Osteocyte (in vitro differentiated cells): ENCODE data around the gene RHCG. TPM values are rescaled to one million over a fixed set of nuclear protein-coding genes. Genes with fewer than 3 reads are reported as not detected.
A peak's percentile ranks its signal among the peaks of the same experiment; 100 is the strongest.

Experiments
- DNase-seq: peaks from one replicate; pipeline ENCODE4 v3.0.0; 2021; ENCODE audit warnings: mixed read lengths; ENCODE audit not compliant: unreplicated experiment; ENCODE audit errors: extremely low spot score
- H3K27ac Mint-ChIP-seq: one replicate; pipeline ENCODE4 v1.8.0; 2021; ENCODE audit warnings: mild to moderate bottlenecking, mixed read lengths; ENCODE audit not compliant: unreplicated experiment
- H3K27me3 Mint-ChIP-seq: one replicate; pipeline ENCODE4 v1.8.0; 2021; ENCODE audit warnings: mixed read lengths; ENCODE audit not compliant: unreplicated experiment
- H3K36me3 Mint-ChIP-seq: one replicate; pipeline ENCODE4 v1.8.0; 2021; ENCODE audit warnings: mixed read lengths; ENCODE audit not compliant: unreplicated experiment
- H3K4me1 Mint-ChIP-seq: one replicate; pipeline ENCODE4 v1.8.0; 2021; ENCODE audit warnings: mixed read lengths; ENCODE audit not compliant: unreplicated experiment
- H3K4me3 Mint-ChIP-seq: one replicate; pipeline ENCODE4 v1.8.0; 2021; ENCODE audit warnings: mild to moderate bottlenecking, moderate library complexity, mixed read lengths; ENCODE audit not compliant: unreplicated experiment
- H3K9me3 Mint-ChIP-seq: one replicate; pipeline ENCODE4 v1.8.0; 2021; ENCODE audit warnings: mixed read lengths; ENCODE audit not compliant: unreplicated experiment
- CTCF ChIP-seq: fragments of 200-600 bp; sonication (generic); IDR thresholded peaks from 2 replicates; pipeline ENCODE4 v1.5.0; 2021; ENCODE audit warnings: antibody characterized with exemption, mild to moderate bottlenecking, moderate library complexity
- total RNA-seq: library from RNA; stranded (reverse); gene quantifications from 2 replicates; pipeline ENCODE4 v1.2.1, GENCODE V29; 2021

The RHCG gene
- total RNA-seq, 1 donor from 2014 or later: not detected

GRCh38 chr15:89497231-89497630 is 848 bp upstream of the RHCG start:
- Mint-ChIP-seq H3K36me3 (no peaks in the 10 kb centered on the region), H3K4me3 (no peak overlapping the region), H3K27ac (no peak overlapping the region), H3K9me3 (no peaks in the 10 kb centered on the region), H3K27me3 (peaks cover 39% of the 10 kb centered on the region), H3K4me1 (peaks cover 5% of the 10 kb centered on the region)
- DNase-seq: no peak
- TF ChIP-seq CTCF: no peak

DNA sequence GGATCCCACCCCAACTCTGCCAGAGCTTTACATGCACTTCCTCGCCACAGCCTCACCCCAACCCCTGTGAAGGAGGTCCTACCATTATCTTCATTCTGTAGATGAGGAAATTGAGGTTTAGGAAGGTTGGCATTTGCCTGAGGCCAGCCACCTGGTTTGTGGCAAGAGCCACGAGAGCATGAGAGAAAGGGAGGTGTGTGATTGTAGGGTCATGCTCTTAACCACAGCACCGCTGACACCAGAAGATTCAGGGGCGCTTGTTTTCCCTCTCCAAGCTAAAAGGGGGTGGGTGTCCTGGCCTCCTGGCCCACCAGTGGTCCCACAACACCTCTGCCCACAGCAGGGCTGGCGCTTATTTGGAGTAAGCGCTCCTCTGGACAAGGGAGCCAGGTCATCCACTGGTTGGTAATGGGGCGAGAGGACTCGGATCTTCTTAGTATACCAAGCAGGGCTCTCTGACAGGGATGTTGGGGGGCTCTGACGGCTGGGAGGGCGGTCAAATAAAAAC is 691 bp downstream of the RHCG start:
- no peaks in the 10 kb centered on the region for H3K9me3 Mint-ChIP-seq
- no peak for DNase-seq
- H3K36me3 Mint-ChIP-seq: no peaks in the 10 kb centered on the region
- H3K4me3 Mint-ChIP-seq: no peak overlapping the region
- TF ChIP-seq CTCF: no peak
- H3K4me1 Mint-ChIP-seq: peaks cover 5% of the 10 kb centered on the region
- H3K27me3 Mint-ChIP-seq: peaks cover 34% of the 10 kb centered on the region
- H3K27ac Mint-ChIP-seq: no peak overlapping the region

- Mint-ChIP-seq H3K4me3 (no peak overlapping the region), H3K27me3 (peaks cover 38% of the 10 kb centered on the region), H3K4me1 (peaks cover 5% of the 10 kb centered on the region), H3K36me3 (no peaks in the 10 kb centered on the region), H3K9me3 (no peaks in the 10 kb centered on the region), H3K27ac (no peak overlapping the region)
- no peak for DNase-seq
- TF ChIP-seq CTCF: peak; percentile 39
Observed at GRCh38 chr15:89494941-89495637, 1.3 kb downstream of the RHCG start.

DNA sequence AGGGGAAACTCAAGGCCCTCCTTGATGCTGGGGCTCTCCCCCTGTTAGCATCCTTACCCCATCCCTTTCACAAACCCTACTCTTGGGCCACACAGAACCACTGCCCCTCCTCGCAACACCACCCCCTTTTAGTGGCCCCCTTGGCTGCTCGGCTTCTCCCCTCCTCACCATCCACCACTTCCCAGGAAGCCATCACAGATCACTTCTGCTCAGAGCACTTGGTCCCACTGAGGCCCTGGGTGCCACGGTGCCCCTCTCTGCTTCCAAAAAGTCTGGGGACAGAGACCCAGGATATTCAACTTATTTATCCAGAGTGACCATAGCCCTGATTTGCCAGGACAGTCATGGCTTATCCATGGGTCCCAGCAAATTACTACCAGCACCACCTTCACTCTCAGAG is 2.4 kb downstream of the RHCG start:
- Mint-ChIP-seq H3K4me3 (no peak overlapping the region), H3K27me3 (peaks cover 42% of the 10 kb centered on the region), H3K36me3 (no peaks in the 10 kb centered on the region), H3K4me1 (peaks cover 5% of the 10 kb centered on the region), H3K27ac (no peak overlapping the region), H3K9me3 (no peaks in the 10 kb centered on the region)
- no peak for DNase-seq
- no peak for TF ChIP-seq CTCF

- Mint-ChIP-seq H3K27me3 (peaks cover 45% of the 10 kb centered on the region), H3K9me3 (no peaks in the 10 kb centered on the region), H3K4me1 (peaks cover 5% of the 10 kb centered on the region), H3K36me3 (no peaks in the 10 kb centered on the region), H3K4me3 (no peak overlapping the region), H3K27ac (no peak overlapping the region)
- no peak for TF ChIP-seq CTCF
- no peak for DNase-seq
Observed at GRCh38 chr15:89492934-89493631, 3.3 kb downstream of the RHCG start.
